Gastrocnemius medialis (tissue), 4 donors: ENCODE results near the gene NXN. TPM values are rescaled to one million over a fixed set of nuclear protein-coding genes. Genes with fewer than 3 reads are reported as not detected.
A peak's percentile ranks its signal among the peaks of the same experiment; 100 is the strongest.
"Not testable (repeated sequence)": the region's sequence is repeated elsewhere in the genome, so short reads cannot be mapped to it uniquely, and the experiment has no call there.

ENCODE experiments used
- ATAC-seq, 2 donors: fragments of 150-250 bp; one replicate each; pipeline ENCODE4 v1.9.1; 2016
- DNase-seq, 2 donors: peaks; one replicate each; pipeline ENCODE4 v3.0.0-alpha.2; 2019
- H3K27ac ChIP-seq, 4 donors: fragments of 200-600 bp; sonication (generic); 1 replicate in 1 of 4; 2 replicates in 3 of 4; pipeline ENCODE4 v1.5.1; 2016 to 2018; ENCODE audit warnings: mild to moderate bottlenecking in 2 of 4, moderate library complexity in 1 of 4
- H3K27me3 ChIP-seq, 3 donors: fragments of 200-600 bp; sonication (generic) in 2 of 3; 1 replicate in 1 of 3; 2 replicates in 2 of 3; pipeline versions ENCODE4 v1.5.1 to v1.6.0; 2016 to 2019; ENCODE audit warnings: mild to moderate bottlenecking in 1 of 3, moderate library complexity in 1 of 3
- H3K36me3 ChIP-seq, 2 donors: fragments of 200-600 bp; sonication (generic) in 1 of 2; one replicate each; pipeline ENCODE4 v1.5.1; 2017 to 2018
- H3K4me1 ChIP-seq, 2 donors: fragments of 200-600 bp; sonication (generic) in 1 of 2; one replicate each; pipeline ENCODE4 v1.5.1; 2016 to 2017; ENCODE audit warnings: mild to moderate bottlenecking in 2 of 2
- H3K4me3 ChIP-seq, 4 donors: fragments of 200-600 bp; sonication (generic) in 3 of 4; 1 replicate in 1 of 4; 2 replicates in 3 of 4; pipeline ENCODE4 v1.5.1; 2016 to 2019; ENCODE audit warnings: mild to moderate bottlenecking in 2 of 4
- H3K9me3 ChIP-seq, 3 donors: fragments of 200-600 bp; sonication (generic) in 2 of 3; 1 replicate in 1 of 3; 2 replicates in 2 of 3; pipeline ENCODE4 v1.5.1; 2016 to 2019
- POLR2A ChIP-seq, 2 donors: fragments of 450-650 bp; IDR thresholded peaks; one replicate each; pipeline ENCODE4 v1.6.1; 2017; ENCODE audit warnings: antibody characterized with exemption in 2 of 2, mild to moderate bottlenecking in 2 of 2, moderate library complexity in 2 of 2
- in situ Hi-C, 4 donors: fragments of 200-750 bp; cut with MboI; loops; one replicate each; pipeline versions ENCODE4 v1.15.0 to v1.8.0; 2017; ENCODE audit warnings: low sequenced_read_pairs in 4 of 4
- intact Hi-C: fragments of 100-400 bp; cut with DNase I; formaldehyde crosslinking; loops from one replicate; pipeline ENCODE4 v1.15.1; 2023; ENCODE audit warnings: low total_unique reads
- total RNA-seq, 4 donors: library from RNA; depleted of rRNA; stranded (reverse); fragments of >200 nt; gene quantifications; one replicate each; pipeline versions ENCODE4 v1.1.0 to v1.2.3, GENCODE V29; 2016
- TF ChIP-seq, protein P1 (sequence below), 5 experiments: fragments of 450-650 bp in 3 of 5; fragments of 200-600 bp in 2 of 5; sonication (generic) in 2 of 5; IDR thresholded peaks in 4 of 5; conservative IDR thresholded peaks in 1 of 5; 1 replicate in 4 of 5; 2 replicates in 1 of 5; pipeline ENCODE4 v1.5.1; 2016 to 2019; ENCODE audit warnings: antibody characterized with exemption in 5 of 5, mild to moderate bottlenecking in 3 of 5, moderate library complexity in 3 of 5

The NXN gene
- total RNA-seq, 4 donors from 2014 or later, result 55.6 to 86.4 (median 62.7) TPM

DNA sequence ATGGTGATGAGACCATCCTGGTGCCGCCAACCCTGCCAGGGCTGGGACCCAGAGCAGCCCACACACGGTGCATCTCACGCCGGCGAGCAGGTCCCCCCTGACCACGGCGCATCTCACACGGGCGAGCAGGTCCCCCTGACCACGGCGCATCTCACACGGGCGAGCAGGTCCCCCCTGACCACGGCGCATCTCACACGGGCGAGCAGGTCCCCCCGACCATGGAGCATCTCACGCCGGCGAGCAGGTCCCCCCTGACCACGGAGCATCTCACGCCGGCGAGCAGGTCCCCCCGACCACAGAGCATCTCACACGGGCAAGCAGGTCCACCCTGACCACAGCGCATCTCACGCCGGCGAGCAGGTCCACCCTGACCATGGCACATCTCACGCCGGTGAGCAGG, 138.3 kb downstream of the NXN start:
- ATAC-seq, result no peak
- intact Hi-C loops (no loop called here), in situ Hi-C loops (no loop called here)
- H3K9me3 ChIP-seq, result no peaks in the 10 kb centered on the region
- DNase-seq, result no peak
- H3K27me3 ChIP-seq, result no peaks in the 10 kb centered on the region
- no peaks in the 10 kb centered on the region for H3K36me3 ChIP-seq
- peak overlapping the region in 2 of 4 donors; percentile 87 to 93 for H3K27ac ChIP-seq
- TF ChIP-seq POLR2A (IDR thresholded peaks at IDR 0.05), result no peak
- TF ChIP-seq, protein P1, sequence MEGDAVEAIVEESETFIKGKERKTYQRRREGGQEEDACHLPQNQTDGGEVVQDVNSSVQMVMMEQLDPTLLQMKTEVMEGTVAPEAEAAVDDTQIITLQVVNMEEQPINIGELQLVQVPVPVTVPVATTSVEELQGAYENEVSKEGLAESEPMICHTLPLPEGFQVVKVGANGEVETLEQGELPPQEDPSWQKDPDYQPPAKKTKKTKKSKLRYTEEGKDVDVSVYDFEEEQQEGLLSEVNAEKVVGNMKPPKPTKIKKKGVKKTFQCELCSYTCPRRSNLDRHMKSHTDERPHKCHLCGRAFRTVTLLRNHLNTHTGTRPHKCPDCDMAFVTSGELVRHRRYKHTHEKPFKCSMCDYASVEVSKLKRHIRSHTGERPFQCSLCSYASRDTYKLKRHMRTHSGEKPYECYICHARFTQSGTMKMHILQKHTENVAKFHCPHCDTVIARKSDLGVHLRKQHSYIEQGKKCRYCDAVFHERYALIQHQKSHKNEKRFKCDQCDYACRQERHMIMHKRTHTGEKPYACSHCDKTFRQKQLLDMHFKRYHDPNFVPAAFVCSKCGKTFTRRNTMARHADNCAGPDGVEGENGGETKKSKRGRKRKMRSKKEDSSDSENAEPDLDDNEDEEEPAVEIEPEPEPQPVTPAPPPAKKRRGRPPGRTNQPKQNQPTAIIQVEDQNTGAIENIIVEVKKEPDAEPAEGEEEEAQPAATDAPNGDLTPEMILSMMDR (IDR thresholded peaks at IDR 0.05 in 4 of 5, conservative IDR thresholded peaks at IDR 0.05 in 1 of 5), result no peak
- peaks cover 14 to 50% of the 10 kb centered on the region in 2 donors for H3K4me1 ChIP-seq
- H3K4me3 ChIP-seq, result peak overlapping the region in 1 of 4 donors; percentile 61

DNA sequence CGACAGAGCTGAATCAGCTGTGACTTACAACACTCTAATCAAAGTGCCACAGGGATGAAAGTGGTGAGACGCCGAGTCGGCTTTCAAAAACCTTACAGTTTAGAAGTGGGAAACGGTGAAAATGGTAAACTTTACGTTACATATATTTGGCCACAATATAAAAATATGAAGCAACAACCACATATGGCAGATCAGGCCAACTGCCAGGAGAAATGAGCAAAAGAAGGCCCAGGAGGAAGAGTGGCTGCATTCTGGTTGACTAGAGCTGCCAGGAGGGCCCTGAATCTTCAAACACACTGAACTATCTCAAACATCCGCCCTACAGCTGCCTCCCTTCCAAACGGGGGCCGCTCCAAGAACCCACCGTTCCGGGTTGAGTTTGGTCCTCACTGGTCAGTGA, 141.1 kb downstream of the NXN start:
- DNase-seq, result no peak
- H3K4me1 ChIP-seq, result peaks cover 20 to 56% of the 10 kb centered on the region in 2 donors
- H3K36me3 ChIP-seq, result no peaks in the 10 kb centered on the region
- peak overlapping the region in 3 of 4 donors; percentile 41 to 77 (median 58) for H3K27ac ChIP-seq
- no peaks in the 10 kb centered on the region for H3K27me3 ChIP-seq
- H3K9me3 ChIP-seq, result no peaks in the 10 kb centered on the region
- no peak overlapping the region for H3K4me3 ChIP-seq
- intact Hi-C loops, result no loop called here
- in situ Hi-C loops, result no loop called here
- no peak for ATAC-seq
- TF ChIP-seq POLR2A (IDR thresholded peaks at IDR 0.05), result no peak
- TF ChIP-seq, protein P1 (IDR thresholded peaks at IDR 0.05 in 4 of 5, conservative IDR thresholded peaks at IDR 0.05 in 1 of 5), result no peak

DNA sequence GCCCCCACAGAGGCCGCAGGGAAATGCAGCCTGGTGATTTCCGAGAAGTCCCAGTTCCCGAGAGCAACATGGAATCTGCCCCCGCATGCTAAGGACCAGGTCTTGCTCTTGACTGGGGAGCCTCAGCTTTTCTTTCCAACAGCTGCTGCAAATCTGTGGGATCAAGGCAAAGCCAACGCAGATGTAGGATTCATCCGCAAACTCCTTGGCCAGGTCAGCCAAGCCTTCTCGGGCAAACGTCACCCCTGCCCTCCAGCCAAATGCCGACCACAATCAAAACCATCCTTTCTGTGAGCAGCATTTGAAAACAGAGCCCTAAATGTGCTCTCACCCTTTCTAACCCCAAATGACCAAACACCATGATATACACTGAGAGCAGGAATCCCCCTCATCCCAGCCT, 143.4 kb downstream of the NXN start:
- peak overlapping the region; percentile 49 to 77 (median 71) for H3K27ac ChIP-seq
- H3K27me3 ChIP-seq, result no peaks in the 10 kb centered on the region
- peaks cover 11 to 42% of the 10 kb centered on the region in 2 donors for H3K4me1 ChIP-seq
- in situ Hi-C loops (no loop called here), intact Hi-C loops (no loop called here)
- no peak for TF ChIP-seq POLR2A (IDR thresholded peaks at IDR 0.05)
- TF ChIP-seq, protein P1 (IDR thresholded peaks at IDR 0.05 in 4 of 5, conservative IDR thresholded peaks at IDR 0.05 in 1 of 5), result no peak
- H3K4me3 ChIP-seq, result no peak overlapping the region
- no peaks in the 10 kb centered on the region for H3K36me3 ChIP-seq
- H3K9me3 ChIP-seq, result no peaks in the 10 kb centered on the region
- ATAC-seq, result peak in 1 of 2 donors; percentile 52
- DNase-seq, result no peak

DNA sequence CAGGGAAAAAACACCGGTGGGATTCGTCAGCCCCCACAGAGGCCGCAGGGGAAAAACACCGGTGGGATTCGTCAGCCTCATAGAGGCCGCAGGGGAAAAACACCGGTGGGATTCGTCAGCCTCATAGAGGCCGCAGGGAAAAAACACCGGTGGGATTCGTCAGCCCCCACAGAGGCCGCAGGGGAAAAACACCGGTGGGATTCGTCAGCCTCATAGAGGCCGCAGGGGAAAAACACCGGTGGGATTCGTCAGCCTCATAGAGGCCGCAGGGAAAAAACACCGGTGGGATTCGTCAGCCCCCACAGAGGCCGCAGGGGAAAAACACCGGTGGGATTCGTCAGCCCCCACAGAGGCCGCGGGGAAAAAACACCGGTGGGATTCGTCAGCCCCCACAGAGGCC, 143.9 kb downstream of the NXN start:
- in situ Hi-C loops, H3K9me3 ChIP-seq, ATAC-seq, intact Hi-C loops, H3K4me3 ChIP-seq, H3K36me3 ChIP-seq, DNase-seq, H3K27me3 ChIP-seq: not testable (repeated sequence)
- Histone ChIP-seq H3K4me1 (peaks cover 13 to 47% of the 10 kb centered on the region in 2 donors), H3K27ac (peak overlapping the region; percentile 67 to 84 (median 74))

DNA sequence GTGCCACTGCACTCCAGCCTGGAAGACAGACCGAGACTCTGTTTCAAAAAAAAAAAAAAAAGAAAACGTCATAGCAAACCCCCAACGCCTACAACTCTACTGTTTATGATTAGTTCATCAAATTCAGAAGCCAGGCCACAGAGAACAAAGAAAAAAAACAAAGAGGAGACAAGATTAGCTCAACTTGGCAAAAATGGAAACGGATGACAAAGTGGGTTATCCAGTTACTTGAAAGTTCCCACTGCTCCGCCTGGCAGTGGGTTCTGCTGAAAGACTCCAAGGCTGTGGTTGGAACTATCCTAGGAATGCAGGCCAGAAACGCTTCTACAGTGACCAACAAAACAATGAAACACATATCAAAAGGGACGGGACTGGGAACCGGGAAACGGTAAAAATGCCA, 144.3 kb downstream of the NXN start:
- Histone ChIP-seq H3K4me3 (peak overlapping the region in 1 of 4 donors; percentile 18), H3K27ac (peak overlapping the region; percentile 67 to 84 (median 74)), H3K36me3 (no peaks in the 10 kb centered on the region), H3K9me3 (no peaks in the 10 kb centered on the region), H3K27me3 (no peaks in the 10 kb centered on the region), H3K4me1 (peaks cover 16 to 51% of the 10 kb centered on the region in 2 donors)
- intact Hi-C loops (no loop called here), in situ Hi-C loops (no loop called here)
- peak; percentile 87 to 89 for ATAC-seq
- DNase-seq, result peak; percentile 52 to 71
- TF ChIP-seq, protein P1 (IDR thresholded peaks at IDR 0.05 in 4 of 5, conservative IDR thresholded peaks at IDR 0.05 in 1 of 5), result no peak
- TF ChIP-seq POLR2A (IDR thresholded peaks at IDR 0.05), result no peak
